Measurements from ENCODE around the gene LIPT2.

The LIPT2 gene

GRCh38 chr11:74468521-74468920, 25.0 kb downstream of the LIPT2 start:
- peaks cover 20% of the 10 kb centered on the region for H3K4me1 Mint-ChIP-seq
- H3K27me3 Mint-ChIP-seq (ENCODE audit: low read depth, poor library complexity): peaks cover 37% of the 10 kb centered on the region
- H3K4me3 Mint-ChIP-seq: peak overlapping the region; percentile 16
- no peak for DNase-seq
- no peak overlapping the region for H3K27ac Mint-ChIP-seq
- TF ChIP-seq, protein P1, sequence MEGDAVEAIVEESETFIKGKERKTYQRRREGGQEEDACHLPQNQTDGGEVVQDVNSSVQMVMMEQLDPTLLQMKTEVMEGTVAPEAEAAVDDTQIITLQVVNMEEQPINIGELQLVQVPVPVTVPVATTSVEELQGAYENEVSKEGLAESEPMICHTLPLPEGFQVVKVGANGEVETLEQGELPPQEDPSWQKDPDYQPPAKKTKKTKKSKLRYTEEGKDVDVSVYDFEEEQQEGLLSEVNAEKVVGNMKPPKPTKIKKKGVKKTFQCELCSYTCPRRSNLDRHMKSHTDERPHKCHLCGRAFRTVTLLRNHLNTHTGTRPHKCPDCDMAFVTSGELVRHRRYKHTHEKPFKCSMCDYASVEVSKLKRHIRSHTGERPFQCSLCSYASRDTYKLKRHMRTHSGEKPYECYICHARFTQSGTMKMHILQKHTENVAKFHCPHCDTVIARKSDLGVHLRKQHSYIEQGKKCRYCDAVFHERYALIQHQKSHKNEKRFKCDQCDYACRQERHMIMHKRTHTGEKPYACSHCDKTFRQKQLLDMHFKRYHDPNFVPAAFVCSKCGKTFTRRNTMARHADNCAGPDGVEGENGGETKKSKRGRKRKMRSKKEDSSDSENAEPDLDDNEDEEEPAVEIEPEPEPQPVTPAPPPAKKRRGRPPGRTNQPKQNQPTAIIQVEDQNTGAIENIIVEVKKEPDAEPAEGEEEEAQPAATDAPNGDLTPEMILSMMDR (IDR thresholded peaks at IDR 0.05): no peak
- no peaks in the 10 kb centered on the region for H3K36me3 Mint-ChIP-seq (ENCODE audit: low read depth)
- H3K9me3 Mint-ChIP-seq: no peaks in the 10 kb centered on the region

GRCh38 chr11:74468058-74468457, 25.5 kb downstream of the LIPT2 start:
- H3K36me3 Mint-ChIP-seq (ENCODE audit: low read depth): no peaks in the 10 kb centered on the region
- DNase-seq: no peak
- peaks cover 20% of the 10 kb centered on the region for H3K4me1 Mint-ChIP-seq
- H3K4me3 Mint-ChIP-seq: peak overlapping the region; percentile 72
- H3K27ac Mint-ChIP-seq: peak overlapping the region; percentile 68
- TF ChIP-seq, protein P1 (IDR thresholded peaks at IDR 0.05): no peak
- H3K27me3 Mint-ChIP-seq (ENCODE audit: low read depth, poor library complexity): peaks cover 39% of the 10 kb centered on the region
- no peaks in the 10 kb centered on the region for H3K9me3 Mint-ChIP-seq

DNA sequence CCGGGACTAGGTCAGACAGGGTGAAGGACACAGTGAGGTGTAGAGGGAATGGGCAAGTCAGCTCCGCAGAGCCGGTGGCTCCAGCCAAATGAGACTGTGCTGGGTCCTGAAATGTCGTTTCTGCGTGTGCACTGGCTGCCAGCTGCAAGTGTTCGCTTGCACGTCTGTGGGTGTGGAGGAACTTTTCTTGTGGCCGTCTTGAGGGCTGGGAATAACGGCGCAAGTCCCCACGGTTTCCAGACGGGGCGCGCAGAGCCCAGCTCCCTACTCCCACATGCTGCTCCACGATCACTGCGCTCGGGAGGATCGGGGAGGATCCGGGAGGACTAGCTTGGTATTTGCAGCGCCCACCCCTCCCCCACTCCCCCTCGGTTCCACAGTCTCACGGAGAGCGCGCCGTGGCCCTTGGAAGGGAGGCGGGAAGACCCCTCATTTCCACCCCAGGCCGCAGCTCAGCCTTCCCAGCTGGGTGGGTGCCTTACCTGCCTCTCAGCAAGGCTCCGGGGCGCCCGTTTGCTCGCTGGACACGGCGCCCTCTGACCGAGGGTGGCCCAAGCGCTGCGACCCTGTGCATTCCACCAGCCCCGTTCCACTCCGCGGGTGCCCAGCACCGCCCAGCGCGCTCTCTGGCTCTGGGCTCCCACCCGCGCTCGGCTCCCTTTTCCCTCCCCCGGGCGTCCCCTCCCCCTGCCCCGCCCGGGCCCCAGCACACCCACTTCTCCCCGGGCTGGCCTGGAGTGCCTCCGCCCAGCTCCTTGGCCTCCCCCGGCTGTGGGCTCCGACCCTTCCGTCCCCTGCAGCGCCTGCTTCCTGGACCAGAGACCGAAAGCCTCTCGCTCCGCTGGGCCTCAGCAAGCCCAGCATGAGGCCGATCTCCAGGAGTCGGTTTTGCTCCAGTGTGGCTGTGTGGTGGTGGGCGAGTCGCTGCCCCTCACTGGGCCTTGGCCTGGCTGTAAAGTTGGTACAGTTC, 26.3 kb downstream of the LIPT2 start, which contains the start of gene KCNE3:
TSS of gene KCNE3 (minus strand) at position 634 of the 970 bp plus-strand sequence. CDS start 9,986 bp downstream, outside the sequence.
- Mint-ChIP-seq H3K9me3 (no peaks in the 10 kb centered on the region), H3K27ac (peak within 1 kb of the TSS; percentile 68), H3K4me3 (peak within 1 kb of the TSS; percentile 72), H3K27me3 (ENCODE audit: low read depth, poor library complexity) (peaks cover 33% of the 10 kb centered on the region), H3K4me1 (peaks cover 20% of the 10 kb centered on the region), H3K36me3 (ENCODE audit: low read depth) (no peaks in the 10 kb centered on the region)
- TF ChIP-seq, protein P1 (IDR thresholded peaks at IDR 0.05): no peak
- peak; percentile 54 for DNase-seq

GRCh38 chr11:74465291-74465708, 28.2 kb downstream of the LIPT2 start:
- no peaks in the 10 kb centered on the region for H3K36me3 Mint-ChIP-seq (ENCODE audit: low read depth)
- H3K9me3 Mint-ChIP-seq: no peaks in the 10 kb centered on the region
- H3K4me3 Mint-ChIP-seq: no peak overlapping the region
- peaks cover 20% of the 10 kb centered on the region for H3K4me1 Mint-ChIP-seq
- no peak for DNase-seq
- TF ChIP-seq, protein P1 (IDR thresholded peaks at IDR 0.05): no peak
- H3K27ac Mint-ChIP-seq: no peak overlapping the region
- peaks cover 22% of the 10 kb centered on the region for H3K27me3 Mint-ChIP-seq (ENCODE audit: low read depth, poor library complexity)

GRCh38 chr11:74464746-74465145, 28.8 kb downstream of the LIPT2 start:
- H3K9me3 Mint-ChIP-seq: no peaks in the 10 kb centered on the region
- TF ChIP-seq, protein P1 (IDR thresholded peaks at IDR 0.05): no peak
- H3K36me3 Mint-ChIP-seq (ENCODE audit: low read depth): no peaks in the 10 kb centered on the region
- no peak overlapping the region for H3K27ac Mint-ChIP-seq
- H3K4me3 Mint-ChIP-seq: no peak overlapping the region
- DNase-seq: no peak
- H3K4me1 Mint-ChIP-seq: peaks cover 20% of the 10 kb centered on the region
- H3K27me3 Mint-ChIP-seq (ENCODE audit: low read depth, poor library complexity): peaks cover 22% of the 10 kb centered on the region

Measured in nephron progenitor cell (in vitro differentiated cells).